H1 (cell line): ENCODE measurements around the gene TTK.
"Not testable (repeated sequence)": the region's sequence is repeated elsewhere in the genome, so short reads cannot be mapped to it uniquely, and the experiment has no call there.

Source experiments
- RFX5 ChIP-seq: IDR thresholded peaks from 2 replicates; pipeline ENCODE4 v1.6.1; 2011; ENCODE audit warnings: low read depth, low read length, improper control_type of control experiment, borderline replicate concordance
- TAF1 ChIP-seq: IDR thresholded peaks from 2 replicates; pipeline ENCODE4 v1.6.1; 2011; ENCODE audit warnings: mild to moderate bottlenecking, low read depth, low read length
- TEAD4 ChIP-seq: IDR thresholded peaks from 2 replicates; pipeline ENCODE4 v1.6.1; 2012; ENCODE audit warnings: low read depth, low read length, inconsistent platforms, mixed read lengths

GRCh38 chr6:80048220-80048619 lies 43.8 kb downstream of the TTK start:
- TF ChIP-seq TAF1, TEAD4, RFX5: not testable (repeated sequence)
